GM06990 (cell line): ENCODE measurements around the gene HMG20B.

Experiments
- DNase-seq: peaks from one replicate; pipeline ENCODE4 v3.0.0-alpha.2; 2011; ENCODE audit not compliant: insufficient read length; ENCODE audit errors: extremely low read depth
- H3K27me3 ChIP-seq: replicated peaks from 2 replicates; pipeline ENCODE4 v1.6.0; 2011; ENCODE audit warnings: low read length; ENCODE audit not compliant: control insufficient read depth, insufficient read depth
- H3K36me3 ChIP-seq: 2 replicates; pipeline ENCODE4 v1.5.1; 2011; ENCODE audit warnings: low read length; ENCODE audit not compliant: control insufficient read depth, insufficient read depth
- H3K4me3 ChIP-seq: replicated peaks from 2 replicates; pipeline ENCODE4 v1.5.1; 2011; ENCODE audit warnings: low read depth, mild to moderate bottlenecking, control low read depth, low read length
- CTCF ChIP-seq: IDR thresholded peaks from 2 replicates; pipeline ENCODE4 v1.5.1; 2011; ENCODE audit warnings: low read length, control low read depth, mild to moderate bottlenecking, inconsistent platforms; ENCODE audit not compliant: insufficient read depth, poor library complexity, severe bottlenecking

The HMG20B gene

GRCh38 chr19:3585301-3586126 is 12.8 kb downstream of the HMG20B start, which contains the start of gene GIPC3:
TSS of gene GIPC3 (plus strand) at chr19:3585478. CDS start at chr19:3585598, 120 bp downstream.
- no peaks in the 10 kb centered on the region for H3K36me3 ChIP-seq
- H3K27me3 ChIP-seq, result no peaks in the 10 kb centered on the region; the same call in 1 of the 2 replicates
- H3K4me3 ChIP-seq, result no peak within 1 kb of the TSS
- no peak for TF ChIP-seq CTCF
- no peak for DNase-seq

GRCh38 chr19:3586127-3586626 is 13.4 kb downstream of the HMG20B start:
- DNase-seq, result no peak
- no peaks in the 10 kb centered on the region for H3K36me3 ChIP-seq
- TF ChIP-seq CTCF, result peak; percentile 67
- no peaks in the 10 kb centered on the region; the same call in 1 of the 2 replicates for H3K27me3 ChIP-seq
- no peak overlapping the region for H3K4me3 ChIP-seq

GRCh38 chr19:3586707-3587346 is 14.1 kb downstream of the HMG20B start:
- Histone ChIP-seq H3K4me3 (no peak overlapping the region), H3K36me3 (no peaks in the 10 kb centered on the region), H3K27me3 (no peaks in the 10 kb centered on the region; the same call in 1 of the 2 replicates)
- no peak for DNase-seq
- no peak for TF ChIP-seq CTCF

GRCh38 chr19:3589439-3589838 is 16.7 kb downstream of the HMG20B start:
- TF ChIP-seq CTCF, result no peak
- no peak for DNase-seq
- no peak overlapping the region for H3K4me3 ChIP-seq
- H3K36me3 ChIP-seq, result no peaks in the 10 kb centered on the region
- H3K27me3 ChIP-seq, result no peaks in the 10 kb centered on the region; the same call in 1 of the 2 replicates

- no peak for TF ChIP-seq CTCF
- Histone ChIP-seq H3K4me3 (no peak overlapping the region), H3K27me3 (no peaks in the 10 kb centered on the region; the same call in 1 of the 2 replicates), H3K36me3 (no peaks in the 10 kb centered on the region)
- DNase-seq, result no peak
These were observed 17.2 kb downstream of the HMG20B start for GRCh38 chr19:3589949-3590348.
